ENCODE data around the gene MARK4. TPM values are rescaled to one million over a fixed set of nuclear protein-coding genes. Genes with fewer than 3 reads are reported as not detected.
"Not testable (repeated sequence)": the region's sequence is repeated elsewhere in the genome, so short reads cannot be mapped to it uniquely, and the experiment has no call there.

MARK4 gene
- total RNA-seq, 2 donors from 2014 or later, result 24.3 to 120 TPM

DNA sequence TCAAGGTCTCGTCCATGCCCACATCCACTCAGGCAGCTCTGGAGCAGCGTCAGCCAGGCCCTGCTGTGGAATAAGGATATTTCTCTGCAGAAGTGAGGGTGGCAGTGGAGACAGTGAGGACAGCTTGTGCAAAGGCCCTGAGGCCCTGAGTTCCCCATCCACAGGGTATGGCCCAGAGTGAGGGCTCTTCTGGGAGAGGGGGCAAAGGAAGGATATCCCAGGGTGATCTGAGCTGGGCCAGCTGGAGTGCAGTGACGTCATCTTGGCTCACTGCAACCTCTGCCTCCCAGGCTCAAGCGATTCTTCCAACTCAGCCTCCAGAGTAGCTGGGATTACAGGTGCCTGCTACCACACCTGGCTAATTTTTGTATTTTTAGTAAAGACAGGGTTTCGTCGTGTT, 11.5 kb downstream of the MARK4 start:
- no peak overlapping the region for H3K4me3 ChIP-seq
- H3K36me3 ChIP-seq, result no peaks in the 10 kb centered on the region
- 87% methylated on average over 6 of the region's 6 CpGs for WGBS
- no peaks in the 10 kb centered on the region for H3K27me3 ChIP-seq (replicated peaks; ENCODE audit: insufficient read depth)
- no peak overlapping the region for H3K27ac ChIP-seq
- H3K4me1 ChIP-seq (replicated peaks), result no peaks in the 10 kb centered on the region
- intact Hi-C loops (cut with DNase I), result no loop called here
- TF ChIP-seq POLR2A (IDR thresholded peaks at IDR 0.05) (no peak), POLR2AphosphoS5 (IDR thresholded peaks at IDR 0.05) (no peak)
- TF ChIP-seq, protein P1, sequence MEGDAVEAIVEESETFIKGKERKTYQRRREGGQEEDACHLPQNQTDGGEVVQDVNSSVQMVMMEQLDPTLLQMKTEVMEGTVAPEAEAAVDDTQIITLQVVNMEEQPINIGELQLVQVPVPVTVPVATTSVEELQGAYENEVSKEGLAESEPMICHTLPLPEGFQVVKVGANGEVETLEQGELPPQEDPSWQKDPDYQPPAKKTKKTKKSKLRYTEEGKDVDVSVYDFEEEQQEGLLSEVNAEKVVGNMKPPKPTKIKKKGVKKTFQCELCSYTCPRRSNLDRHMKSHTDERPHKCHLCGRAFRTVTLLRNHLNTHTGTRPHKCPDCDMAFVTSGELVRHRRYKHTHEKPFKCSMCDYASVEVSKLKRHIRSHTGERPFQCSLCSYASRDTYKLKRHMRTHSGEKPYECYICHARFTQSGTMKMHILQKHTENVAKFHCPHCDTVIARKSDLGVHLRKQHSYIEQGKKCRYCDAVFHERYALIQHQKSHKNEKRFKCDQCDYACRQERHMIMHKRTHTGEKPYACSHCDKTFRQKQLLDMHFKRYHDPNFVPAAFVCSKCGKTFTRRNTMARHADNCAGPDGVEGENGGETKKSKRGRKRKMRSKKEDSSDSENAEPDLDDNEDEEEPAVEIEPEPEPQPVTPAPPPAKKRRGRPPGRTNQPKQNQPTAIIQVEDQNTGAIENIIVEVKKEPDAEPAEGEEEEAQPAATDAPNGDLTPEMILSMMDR (IDR thresholded peaks at IDR 0.05), result no peak
- no peaks in the 10 kb centered on the region for H3K9me3 ChIP-seq
- no peak for DNase-seq (ENCODE audit: low spot score)

- H3K27me3 ChIP-seq (replicated peaks; ENCODE audit: insufficient read depth), result no peaks in the 10 kb centered on the region
- DNase-seq (ENCODE audit: low spot score), result no peak
- intact Hi-C loops (cut with DNase I), result no loop called here
- no peak overlapping the region for H3K27ac ChIP-seq
- WGBS, result 87% methylated on average over 11 of the region's 11 CpGs
- H3K9me3 ChIP-seq, result no peaks in the 10 kb centered on the region
- H3K4me3 ChIP-seq, result no peak overlapping the region
- H3K4me1 ChIP-seq (replicated peaks), result no peaks in the 10 kb centered on the region
- H3K36me3 ChIP-seq, result no peaks in the 10 kb centered on the region
- TF ChIP-seq, protein P1 (IDR thresholded peaks at IDR 0.05), result no peak
- no peak for TF ChIP-seq POLR2AphosphoS5 (IDR thresholded peaks at IDR 0.05)
- no peak for TF ChIP-seq POLR2A (IDR thresholded peaks at IDR 0.05)
These were observed 11.9 kb downstream of the MARK4 start for GRCh38 chr19:45263013-45263412.

DNA sequence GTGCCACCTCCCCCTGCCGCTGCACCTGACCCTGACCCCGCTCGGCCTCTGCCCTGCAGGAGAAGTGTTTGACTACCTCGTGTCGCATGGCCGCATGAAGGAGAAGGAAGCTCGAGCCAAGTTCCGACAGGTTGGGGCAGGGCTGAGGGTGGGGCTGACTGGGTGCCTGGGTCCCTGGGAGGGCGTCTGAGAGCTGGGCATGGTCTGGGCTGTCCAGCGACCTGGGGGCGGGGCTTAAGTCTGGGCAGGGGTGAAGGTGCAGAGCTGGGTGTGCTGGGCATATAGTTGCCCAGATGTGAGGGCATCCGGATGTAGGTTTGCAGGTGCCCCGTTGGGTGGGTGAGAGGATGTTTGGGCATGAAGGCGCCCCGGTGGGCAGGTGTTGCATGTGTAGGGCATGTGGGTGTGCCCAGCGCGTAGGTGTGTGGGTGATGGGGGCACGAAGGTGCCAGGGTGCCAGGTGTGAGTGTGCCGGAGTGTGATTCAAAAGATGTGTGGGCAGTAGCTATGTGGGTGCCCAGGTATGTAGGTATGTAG, 13.8 kb downstream of the MARK4 start:
- intact Hi-C loops (cut with DNase I), result no loop called here
- TF ChIP-seq POLR2A (IDR thresholded peaks at IDR 0.05) (no peak), POLR2AphosphoS5 (IDR thresholded peaks at IDR 0.05) (no peak)
- TF ChIP-seq, protein P1 (IDR thresholded peaks at IDR 0.05), result no peak
- 86% methylated on average over 19 of the region's 19 CpGs for WGBS
- Histone ChIP-seq H3K4me3 (no peak overlapping the region), H3K27me3 (replicated peaks; ENCODE audit: insufficient read depth) (no peaks in the 10 kb centered on the region), H3K27ac (no peak overlapping the region), H3K36me3 (no peaks in the 10 kb centered on the region), H3K9me3 (no peaks in the 10 kb centered on the region), H3K4me1 (replicated peaks) (no peaks in the 10 kb centered on the region)
- no peak for DNase-seq (ENCODE audit: low spot score)

DNA sequence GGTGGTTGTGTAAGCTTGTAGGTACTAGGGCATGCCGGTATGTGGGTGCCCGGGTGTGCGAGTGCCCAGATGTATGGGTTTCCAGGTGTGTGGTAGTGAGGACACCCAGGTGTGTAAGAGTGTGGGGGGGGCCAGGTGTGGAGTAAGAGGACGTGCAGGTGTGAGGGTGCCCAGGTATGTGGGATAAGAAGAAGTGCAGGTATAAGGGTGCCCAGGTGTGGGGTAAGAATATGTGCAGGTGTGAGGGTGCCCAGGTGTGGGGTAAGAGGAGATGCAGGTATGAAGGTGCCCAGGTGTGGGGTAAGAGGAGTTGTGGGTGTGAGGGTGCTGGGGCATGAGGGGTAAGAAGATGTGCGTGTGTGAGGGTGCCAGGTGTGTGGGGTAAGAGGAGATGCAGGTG, 14.3 kb downstream of the MARK4 start:
- H3K27ac ChIP-seq, result no peak overlapping the region
- intact Hi-C loops (cut with DNase I), result no loop called here
- H3K36me3 ChIP-seq, result no peaks in the 10 kb centered on the region

GRCh38 chr19:45267296-45267695, 16.2 kb downstream of the MARK4 start:
- 89% methylated on average over 12 of the region's 12 CpGs for WGBS
- intact Hi-C loops (cut with DNase I), result no loop called here
- H3K27me3 ChIP-seq (replicated peaks; ENCODE audit: insufficient read depth), result no peaks in the 10 kb centered on the region
- no peak for DNase-seq (ENCODE audit: low spot score)
- H3K4me3 ChIP-seq, result no peak overlapping the region
- no peaks in the 10 kb centered on the region for H3K36me3 ChIP-seq
- TF ChIP-seq POLR2AphosphoS5 (IDR thresholded peaks at IDR 0.05) (no peak), POLR2A (IDR thresholded peaks at IDR 0.05) (no peak)
- TF ChIP-seq, protein P1 (IDR thresholded peaks at IDR 0.05), result no peak
- H3K4me1 ChIP-seq (replicated peaks), result no peaks in the 10 kb centered on the region
- H3K9me3 ChIP-seq, result no peaks in the 10 kb centered on the region
- no peak overlapping the region for H3K27ac ChIP-seq

More for the DNA sequence above, 14.3 kb downstream of the MARK4 start:
- H3K4me1 ChIP-seq (replicated peaks), result no peaks in the 10 kb centered on the region
- TF ChIP-seq POLR2A (IDR thresholded peaks at IDR 0.05) (no peak), POLR2AphosphoS5 (IDR thresholded peaks at IDR 0.05) (no peak)
- TF ChIP-seq, protein P1 (IDR thresholded peaks at IDR 0.05), result no peak
- whole genome bisulfite sequencing, result 94% methylated on average over 5 of the region's 5 CpGs
- H3K9me3 ChIP-seq, result no peaks in the 10 kb centered on the region
- H3K27me3 ChIP-seq (replicated peaks; ENCODE audit: insufficient read depth), result no peaks in the 10 kb centered on the region
- DNase-seq (ENCODE audit: low spot score), result no peak
- H3K4me3 ChIP-seq, result no peak overlapping the region

DNA sequence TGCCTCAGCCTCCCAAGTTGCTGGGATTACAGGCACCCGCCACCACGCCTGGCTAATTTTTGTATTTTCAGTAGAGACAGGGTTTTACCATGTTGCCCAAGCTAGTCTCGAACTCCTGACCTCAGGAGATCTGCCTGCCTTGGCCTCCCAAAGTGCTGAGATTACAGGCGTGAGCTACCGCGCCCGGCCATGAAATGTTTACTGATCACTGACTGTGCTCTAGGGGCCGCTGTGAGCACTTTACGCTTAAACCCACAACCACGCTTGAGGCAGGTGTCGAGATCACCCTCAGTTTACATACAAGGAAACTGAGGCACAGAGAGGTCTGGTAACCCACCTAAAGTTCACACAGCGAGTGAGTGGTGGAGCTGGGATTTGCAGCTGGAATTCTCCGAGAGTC, 18.9 kb downstream of the MARK4 start:
- H3K36me3 ChIP-seq; DNase-seq (ENCODE audit: low spot score); H3K4me3 ChIP-seq; H3K27ac ChIP-seq; H3K27me3 ChIP-seq (replicated peaks; ENCODE audit: insufficient read depth); intact Hi-C loops (cut with DNase I); H3K4me1 ChIP-seq (replicated peaks); H3K9me3 ChIP-seq: not testable (repeated sequence)
- WGBS, result 93% methylated on average over 13 of the region's 13 CpGs
